HEK293 (cell line): Measurements from ENCODE around the gene TRPM5.

Experiments used
- PBX3 ChIP-seq: sonication (generic); formaldehyde crosslinking; IDR thresholded peaks from 2 replicates; pipeline ENCODE4 v1.8.1; 2022; ENCODE audit warnings: mild to moderate bottlenecking, moderate library complexity, missing genetic modification reagents
- ZNF24 ChIP-seq: fragments of 450-650 bp; formaldehyde crosslinking; IDR thresholded peaks from 2 replicates; pipeline ENCODE4 v1.5.1; 2016; ENCODE audit warnings: missing biosample characterization, missing genetic modification characterization

GRCh38 chr11:2394818-2395105 is 49.6 kb downstream of the TRPM5 start:
- TF ChIP-seq ZNF24 (no peak), PBX3 (CRISPR knock-in tag) (no peak)
